HepG2 (cell line): ENCODE measurements around the gene UBL5. TPM values are rescaled to one million over a fixed set of nuclear protein-coding genes. Genes with fewer than 3 reads are reported as not detected.

ENCODE experiments used
- ATAC-seq: fragments of 200-7000 bp; cut with Tn5 transposase; 3 replicates; pipeline ENCODE4 v1.9.1; 2020; ENCODE audit warnings: mild to moderate bottlenecking, moderate library complexity
- BruUV-seq: library from RNA; stranded (reverse); fragments of 400-500 nt; replicated peaks from 2 replicates; lab custom pipeline; 2021; lab: Mats Ljungman, UMichigan
- CTCF ChIA-PET: fragments of 300-600 bp; formaldehyde crosslinking; extraction: SDS; loops from one replicate; lab custom pipeline; 2021; ENCODE audit warnings: low total read pairs, inconsistent platforms, low intra/inter-chr PET ratio; lab: Yijun Ruan, JAX
- POLR2A ChIA-PET: fragments of 350-600 bp; sonication (Branson Sonifier 250); formaldehyde crosslinking; loops from one replicate; lab custom pipeline; 2020; ENCODE audit warnings: antibody characterized with exemption, inconsistent platforms; lab: Yijun Ruan, JAX
- DNase-seq: peaks from one replicate; pipeline ENCODE4 v3.0.0-alpha.2; 2015; ENCODE audit warnings: low spot score
- FAIRE-seq: peaks from 3 replicates; lab custom pipeline; 2011; peaks lifted over from hg19 to GRCh38; lab: Jason Lieb, UNC
- H2AFZ ChIP-seq: one replicate; pipeline ENCODE4 v1.6.1; 2011; ENCODE audit warnings: low read length, inconsistent platforms
- H3K27ac ChIP-seq: fragments of 300-600 bp; 3 replicates; pipeline ENCODE4 v1.8.0; 2011; ENCODE audit warnings: mixed run types, mild to moderate bottlenecking, mixed read lengths, low read length, inconsistent platforms; ENCODE audit not compliant: insufficient read depth; ENCODE audit errors: extremely low read length
- H3K27me3 ChIP-seq, 2 experiments: fragments of 200-600 bp in 1 of 2; 2 replicates in 1 of 2; 3 replicates in 1 of 2; pipeline versions ENCODE4 v1.6.0 to v1.8.0; 2011; ENCODE audit warnings: low read length in 2 of 2, mild to moderate bottlenecking in 2 of 2, moderate library complexity in 2 of 2, inconsistent platforms in 1 of 2; ENCODE audit not compliant: insufficient read depth in 2 of 2, control insufficient read depth in 1 of 2
- H3K36me3 ChIP-seq, 2 experiments: fragments of 200-600 bp in 1 of 2; replicated peaks in 1 of 2; 2 replicates in 1 of 2; 3 replicates in 1 of 2; pipeline versions ENCODE4 v1.5.1 to v1.8.0; 2011; ENCODE audit warnings: low read length in 2 of 2, inconsistent platforms in 1 of 2; ENCODE audit not compliant: insufficient read depth in 2 of 2, control insufficient read depth in 1 of 2
- H3K4me1 ChIP-seq: 2 replicates; pipeline ENCODE4 v1.5.1; 2012; ENCODE audit warnings: low read length, inconsistent platforms; ENCODE audit not compliant: insufficient read depth
- H3K4me2 ChIP-seq: 2 replicates; pipeline ENCODE4 v1.6.0; 2011; ENCODE audit warnings: low read depth, low read length, inconsistent platforms
- H3K4me3 ChIP-seq, 3 experiments: fragments of 200-600 bp in 1 of 3; sonication (generic), shearing (Covaris generic) in 1 of 3; replicated peaks in 1 of 3; 2 replicates each; pipeline ENCODE4 v1.5.1; 2011 to 2016; ENCODE audit warnings: low read length in 3 of 3, inconsistent platforms in 2 of 3, low read depth in 2 of 3, mild to moderate bottlenecking in 2 of 3, control low read depth in 1 of 3, mixed read lengths in 1 of 3; ENCODE audit not compliant: insufficient read depth in 1 of 3
- H3K79me2 ChIP-seq: one replicate; pipeline ENCODE4 v1.6.1; 2011; ENCODE audit warnings: low read length, inconsistent platforms; ENCODE audit not compliant: insufficient read depth
- H3K9ac ChIP-seq: 2 replicates; pipeline ENCODE4 v1.6.0; 2011; ENCODE audit warnings: mild to moderate bottlenecking, low read depth, low read length, inconsistent platforms; ENCODE audit not compliant: insufficient read depth
- H3K9me3 ChIP-seq: 2 replicates; pipeline ENCODE4 v1.5.1; 2012; ENCODE audit warnings: mild to moderate bottlenecking, low read length
- H4K20me1 ChIP-seq: 2 replicates; pipeline ENCODE4 v1.6.0; 2011; ENCODE audit warnings: inconsistent platforms, mild to moderate bottlenecking, low read length, moderate library complexity; ENCODE audit not compliant: insufficient read depth
- ARHGAP35 ChIP-seq: sonication (generic); formaldehyde crosslinking; IDR thresholded peaks from 2 replicates; pipeline ENCODE4 v1.9.0; 2022; ENCODE audit warnings: mild to moderate bottlenecking, inconsistent platforms, moderate library complexity, missing genetic modification reagents, borderline replicate concordance
- CTCF ChIP-seq: sonication (generic); formaldehyde crosslinking; IDR thresholded peaks from 2 replicates; pipeline ENCODE4 v1.5.0; 2020; ENCODE audit warnings: mild to moderate bottlenecking, missing genetic modification reagents, moderate library complexity
- E2F2 ChIP-seq: sonication (generic); formaldehyde crosslinking; IDR thresholded peaks from 2 replicates; pipeline ENCODE4 v1.4.0; 2020; ENCODE audit warnings: missing genetic modification reagents, borderline replicate concordance
- FOXK1 ChIP-seq: sonication (generic); formaldehyde crosslinking; IDR thresholded peaks from 2 replicates; pipeline ENCODE4 v1.4.0; 2020; ENCODE audit warnings: low read depth, missing genetic modification reagents, borderline replicate concordance
- ISX ChIP-seq: sonication (generic); formaldehyde crosslinking; conservative IDR thresholded peaks from 2 replicates; pipeline ENCODE4 v1.5.0; 2020; ENCODE audit warnings: missing genetic modification reagents
- MXD4 ChIP-seq: IDR thresholded peaks from 2 replicates; pipeline ENCODE4 v1.6.1; 2016; ENCODE audit warnings: mild to moderate bottlenecking, missing biosample characterization, missing genetic modification reagents
- PCBP2 ChIP-seq: fragments of 200-400 bp; formaldehyde crosslinking; optimal IDR thresholded peaks from 2 replicates; pipeline ENCODE3; 2018; ENCODE audit warnings: low read length, low read depth; ENCODE audit not compliant: poor library complexity, severe bottlenecking
- TSC22D2 ChIP-seq: sonication (generic); formaldehyde crosslinking; IDR thresholded peaks from 2 replicates; pipeline ENCODE4 v1.5.1; 2020; ENCODE audit warnings: missing genetic modification reagents, mild to moderate bottlenecking, borderline replicate concordance
- ZMYM3 ChIP-seq: sonication (generic); formaldehyde crosslinking; IDR thresholded peaks from 2 replicates; pipeline ENCODE4 v1.5.1; 2020; ENCODE audit warnings: mild to moderate bottlenecking, missing genetic modification reagents
- ZNF432 ChIP-seq: sonication (generic); formaldehyde crosslinking; IDR thresholded peaks from 2 replicates; pipeline ENCODE4 v1.5.0; 2020; ENCODE audit warnings: missing genetic modification reagents, mild to moderate bottlenecking, borderline replicate concordance
- ZNF503 ChIP-seq: sonication (generic); formaldehyde crosslinking; IDR thresholded peaks from 2 replicates; pipeline ENCODE4 v1.4.0; 2020; ENCODE audit warnings: missing genetic modification reagents
- ZNF557 ChIP-seq: sonication (generic); formaldehyde crosslinking; IDR thresholded peaks from 2 replicates; pipeline ENCODE4 v1.4.0; 2020; ENCODE audit warnings: missing genetic modification reagents
- WGBS: methylation state at CpG from one replicate; pipeline ENCODE4 v1.1.6; 2017; ENCODE audit warnings: low lambda C conversion rate; 5-methylcytosine and 5-hydroxymethylcytosine counted together
- in situ Hi-C: cut with HindIII; loops from 2 replicates; pipeline ENCODE4 v1.10.0; 2017; ENCODE audit warnings: low pct_unique_long_range_greater_than_20kb; ENCODE audit not compliant: extremely low pct_ligation_motif_present
- intact Hi-C: fragments of 100-400 bp; cut with micrococcal nuclease; formaldehyde crosslinking; loops from one replicate; pipeline ENCODE4 v1.10.0; 2022; ENCODE audit not compliant: unreplicated experiment
- polyA plus RNA-seq, 8 experiments: library from polyadenylated mRNA; depleted of rRNA in 3 of 8; stranded (reverse) in 7 of 8; unstranded in 1 of 8; fragments of >200 nt; fragmentation: Illumina TruSeq in 4 of 8; extraction: Trizol in 4 of 8; gene quantifications; 2 replicates each; pipeline versions ENCODE4 v1.2.1 to v1.2.3, GENCODE V29; 2011 to 2016; ENCODE audit warnings: low read depth in 4 of 8, missing spikeins in 1 of 8, mixed read lengths in 1 of 8; ENCODE audit not compliant: insufficient read depth in 1 of 8
- total RNA-seq, 5 experiments: library from RNA; depleted of rRNA; stranded (reverse); fragments of >200 nt; fragmentation: Illumina TruSeq; extraction: Trizol; gene quantifications; 2 replicates each; pipeline ENCODE4 v1.2.3, GENCODE V29; 2016; ENCODE audit warnings: low read depth in 1 of 5

UBL5 gene
- total and polyA plus RNA-seq, 2 of the 13 experiments (the other 11 are each of a cell fraction or from before 2014, with no cell fraction given), result 373 to 487 TPM

GRCh38 chr19:9839415-9839814, 11.7 kb downstream of the UBL5 start:
- WGBS, result 100% methylated on average over 1 of the region's 1 CpG
- H3K27ac ChIP-seq, result no peak overlapping the region
- H3K36me3 ChIP-seq, result peaks cover 20 to 46% of the 10 kb centered on the region in 2 experiments; a peak in 4 of 5 replicates
- no TSS peak for BruUV-seq
- DNase-seq (no peak), FAIRE-seq (no peak), ATAC-seq (no peak)
- H3K79me2 ChIP-seq, result peaks cover 14% of the 10 kb centered on the region
- POLR2A ChIA-PET, result no interaction called here
- no peaks in the 10 kb centered on the region; a peak in 1 of 5 replicates for H3K27me3 ChIP-seq
- H3K4me1 ChIP-seq, result peaks cover 10% of the 10 kb centered on the region
- intact Hi-C loops (no loop called here), in situ Hi-C loops (no loop called here)
- H3K9ac ChIP-seq, result no peak overlapping the region
- H3K4me3 ChIP-seq, result no peak overlapping the region
- CTCF ChIA-PET, result no interaction called here
- H3K4me2 ChIP-seq, result no peak overlapping the region
- H4K20me1 ChIP-seq, result 0 out of 2 replicates have a peak, but pooled peaks cover 3% of the 10 kb centered on the region
- H3K9me3 ChIP-seq, result no peaks in the 10 kb centered on the region
- no peak for TF ChIP-seq ISX
- H2AFZ ChIP-seq, result no peak overlapping the region

GRCh38 chr19:9842834-9843625, 15.3 kb downstream of the UBL5 start:
- POLR2A ChIA-PET, result no interaction called here
- ATAC-seq, result no peak
- TF ChIP-seq PCBP2 (no peak), E2F2 (no peak), MXD4 (no peak), ZMYM3 (CRISPR knock-in tag) (no peak), ARHGAP35 (CRISPR knock-in tag) (no peak), FOXK1 (CRISPR knock-in tag) (no peak), TSC22D2 (no peak), ZNF557 (no peak), ZNF503 (CRISPR knock-in tag) (no peak), CTCF (no peak), ZNF432 (no peak)

More at GRCh38 chr19:9842834-9843625, 15.3 kb downstream of the UBL5 start:
- Histone ChIP-seq H3K9me3 (no peaks in the 10 kb centered on the region), H3K27me3 (no peaks in the 10 kb centered on the region), H3K36me3 (peaks cover 20 to 59% of the 10 kb centered on the region in 2 experiments; a peak in 4 of 5 replicates), H2AFZ (no peak overlapping the region), H3K4me1 (no peaks in the 10 kb centered on the region), H4K20me1 (no peaks in the 10 kb centered on the region), H3K4me3 (no peak overlapping the region), H3K27ac (no peak overlapping the region), H3K9ac (no peak overlapping the region), H3K79me2 (no peaks in the 10 kb centered on the region), H3K4me2 (no peak overlapping the region)
- intact Hi-C loops (no loop called here), in situ Hi-C loops (no loop called here)
- DNase-seq (no peak), FAIRE-seq (no peak)
- BruUV-seq, result no TSS peak
- 94% methylated on average over 6 of the region's 9 CpGs for WGBS
- CTCF ChIA-PET, result no interaction called here
